ENCODE measurements around the gene LPAR3. TPM values are rescaled to one million over a fixed set of nuclear protein-coding genes. Genes with fewer than 3 reads are reported as not detected.

Gene LPAR3
- total RNA-seq, 1 donor from 2014 or later = 6.4 TPM

GRCh38 chr1:84857906-84858305 is 35.1 kb downstream of the LPAR3 start:
- peaks cover 9% of the 10 kb centered on the region for H3K4me1 Mint-ChIP-seq (ENCODE audit: unreplicated experiment)
- DNase-seq (ENCODE audit: extremely low spot score, unreplicated experiment) = no peak
- no peak for TF ChIP-seq CTCF (conservative IDR thresholded peaks at IDR 0.05)
- no peak overlapping the region for H3K27ac Mint-ChIP-seq
- peaks cover 10% of the 10 kb centered on the region for H3K36me3 Mint-ChIP-seq
- H3K27me3 Mint-ChIP-seq = peaks cover 15% of the 10 kb centered on the region
- H3K9me3 Mint-ChIP-seq = peaks cover 10% of the 10 kb centered on the region
- H3K4me3 Mint-ChIP-seq = no peak overlapping the region

GRCh38 chr1:84856726-84857270 is 36.2 kb downstream of the LPAR3 start:
- no peak for DNase-seq (ENCODE audit: extremely low spot score, unreplicated experiment)
- H3K36me3 Mint-ChIP-seq = peaks cover 11% of the 10 kb centered on the region
- TF ChIP-seq CTCF (conservative IDR thresholded peaks at IDR 0.05) = no peak
- H3K27ac Mint-ChIP-seq = no peak overlapping the region
- peaks cover 15% of the 10 kb centered on the region for H3K27me3 Mint-ChIP-seq
- H3K4me3 Mint-ChIP-seq = no peak overlapping the region
- H3K4me1 Mint-ChIP-seq (ENCODE audit: unreplicated experiment) = peaks cover 9% of the 10 kb centered on the region
- peaks cover 10% of the 10 kb centered on the region for H3K9me3 Mint-ChIP-seq

- TF ChIP-seq CTCF (conservative IDR thresholded peaks at IDR 0.05) = no peak
- peaks cover 18% of the 10 kb centered on the region for H3K27me3 Mint-ChIP-seq
- no peak for DNase-seq (ENCODE audit: extremely low spot score, unreplicated experiment)
- H3K27ac Mint-ChIP-seq = no peak overlapping the region
- peaks cover 14% of the 10 kb centered on the region for H3K36me3 Mint-ChIP-seq
- H3K9me3 Mint-ChIP-seq = peaks cover 5% of the 10 kb centered on the region
- H3K4me3 Mint-ChIP-seq = no peak overlapping the region
- peaks cover 13% of the 10 kb centered on the region for H3K4me1 Mint-ChIP-seq (ENCODE audit: unreplicated experiment)
Observed at GRCh38 chr1:84855691-84856630, 37.0 kb downstream of the LPAR3 start.

GRCh38 chr1:84855168-84855567 is 37.8 kb downstream of the LPAR3 start:
- Mint-ChIP-seq H3K4me1 (ENCODE audit: unreplicated experiment) (peaks cover 13% of the 10 kb centered on the region), H3K27ac (no peak overlapping the region), H3K27me3 (peaks cover 18% of the 10 kb centered on the region), H3K4me3 (no peak overlapping the region), H3K36me3 (peaks cover 11% of the 10 kb centered on the region), H3K9me3 (peaks cover 5% of the 10 kb centered on the region)
- TF ChIP-seq CTCF (conservative IDR thresholded peaks at IDR 0.05) = no peak
- no peak for DNase-seq (ENCODE audit: extremely low spot score, unreplicated experiment)

GRCh38 chr1:84853741-84854721 is 39.0 kb downstream of the LPAR3 start:
- Mint-ChIP-seq H3K9me3 (peaks cover 5% of the 10 kb centered on the region), H3K27me3 (peaks cover 18% of the 10 kb centered on the region), H3K4me3 (no peak overlapping the region), H3K36me3 (peaks cover 10% of the 10 kb centered on the region), H3K27ac (peak overlapping the region; percentile 58), H3K4me1 (ENCODE audit: unreplicated experiment) (peaks cover 17% of the 10 kb centered on the region)
- no peak for DNase-seq (ENCODE audit: extremely low spot score, unreplicated experiment)
- no peak for TF ChIP-seq CTCF (conservative IDR thresholded peaks at IDR 0.05)

Data from type B pancreatic cell (in vitro differentiated cells).